Neural crest cell (in vitro differentiated cells): ENCODE results near the gene SLC35E2B. TPM values are rescaled to one million over a fixed set of nuclear protein-coding genes. Genes with fewer than 3 reads are reported as not detected.

Experiments
- DNase-seq: peaks from one replicate; pipeline ENCODE4 v3.0.0; 2021; ENCODE audit warnings: low read depth, mixed read lengths, low spot score
- H3K27ac Mint-ChIP-seq: one replicate; pipeline ENCODE4 v1.8.0; 2021; ENCODE audit warnings: mild to moderate bottlenecking, mixed read lengths; ENCODE audit not compliant: unreplicated experiment
- H3K27me3 Mint-ChIP-seq: 2 replicates; pipeline ENCODE4 v1.8.0; 2021; ENCODE audit warnings: low read depth, mild to moderate bottlenecking, mixed read lengths
- H3K36me3 Mint-ChIP-seq: 2 replicates; pipeline ENCODE4 v1.8.0; 2021; ENCODE audit warnings: low read depth, mild to moderate bottlenecking, mixed read lengths
- H3K4me1 Mint-ChIP-seq: 2 replicates; pipeline ENCODE4 v1.8.0; 2021; ENCODE audit warnings: mixed read lengths
- H3K4me3 Mint-ChIP-seq: one replicate; pipeline ENCODE4 v1.8.0; 2021; ENCODE audit warnings: mild to moderate bottlenecking, mixed read lengths
- H3K9me3 Mint-ChIP-seq: 2 replicates; pipeline ENCODE4 v1.8.0; 2021; ENCODE audit warnings: mixed read lengths
- total RNA-seq: library from RNA; stranded (reverse); gene quantifications from 2 replicates; pipeline ENCODE4 v1.2.1, GENCODE V29; 2021
- TF ChIP-seq, protein P1 (sequence below): fragments of 200-600 bp; sonication (generic); conservative IDR thresholded peaks from 2 replicates; pipeline ENCODE4 v1.5.0; 2021; ENCODE audit warnings: antibody characterized with exemption, mild to moderate bottlenecking

The SLC35E2B gene
- total RNA-seq, 1 donor from 2014 or later, result 99.0 TPM

DNA sequence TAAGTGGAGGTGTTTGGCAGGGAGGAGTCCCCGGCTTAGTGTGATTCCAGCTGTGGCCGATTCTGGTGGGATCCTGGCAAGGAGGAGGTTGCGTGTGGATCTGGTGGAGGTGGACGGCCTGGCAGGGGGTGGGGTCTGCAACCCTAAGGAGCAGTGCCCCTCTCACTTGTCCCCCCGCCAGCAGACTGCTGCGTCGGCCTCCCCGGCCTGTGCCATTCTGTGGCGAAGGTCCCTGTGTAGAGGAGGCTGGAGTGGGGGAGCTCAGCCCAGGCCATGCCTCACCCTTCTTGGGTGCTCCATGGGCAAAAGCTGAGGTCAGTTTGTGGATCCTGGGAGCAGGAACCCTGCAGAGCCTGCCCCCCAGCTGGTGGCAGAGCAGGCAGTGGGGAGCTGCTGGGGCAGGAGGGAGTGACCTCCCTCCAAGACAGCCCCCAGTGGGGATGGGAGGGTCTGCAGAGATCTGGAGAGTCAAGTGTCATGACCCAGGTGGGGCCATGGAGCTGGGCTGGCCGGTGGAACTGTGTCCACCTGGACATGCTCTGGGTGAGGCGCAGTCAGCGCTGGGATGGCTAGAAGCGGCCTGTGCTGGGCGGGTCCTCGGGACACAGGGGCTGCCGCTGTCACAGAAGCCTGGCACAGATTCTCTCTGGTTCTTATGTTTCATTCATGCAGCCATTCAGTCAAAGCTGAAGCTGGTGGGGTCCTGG, 72.0 kb downstream of the SLC35E2B start:
- no peak for DNase-seq
- Mint-ChIP-seq H3K4me3 (no peak overlapping the region), H3K36me3 (no peaks in the 10 kb centered on the region), H3K27me3 (no peaks in the 10 kb centered on the region), H3K4me1 (peaks cover 7% of the 10 kb centered on the region), H3K9me3 (no peaks in the 10 kb centered on the region), H3K27ac (no peak overlapping the region)
- TF ChIP-seq, protein P1, sequence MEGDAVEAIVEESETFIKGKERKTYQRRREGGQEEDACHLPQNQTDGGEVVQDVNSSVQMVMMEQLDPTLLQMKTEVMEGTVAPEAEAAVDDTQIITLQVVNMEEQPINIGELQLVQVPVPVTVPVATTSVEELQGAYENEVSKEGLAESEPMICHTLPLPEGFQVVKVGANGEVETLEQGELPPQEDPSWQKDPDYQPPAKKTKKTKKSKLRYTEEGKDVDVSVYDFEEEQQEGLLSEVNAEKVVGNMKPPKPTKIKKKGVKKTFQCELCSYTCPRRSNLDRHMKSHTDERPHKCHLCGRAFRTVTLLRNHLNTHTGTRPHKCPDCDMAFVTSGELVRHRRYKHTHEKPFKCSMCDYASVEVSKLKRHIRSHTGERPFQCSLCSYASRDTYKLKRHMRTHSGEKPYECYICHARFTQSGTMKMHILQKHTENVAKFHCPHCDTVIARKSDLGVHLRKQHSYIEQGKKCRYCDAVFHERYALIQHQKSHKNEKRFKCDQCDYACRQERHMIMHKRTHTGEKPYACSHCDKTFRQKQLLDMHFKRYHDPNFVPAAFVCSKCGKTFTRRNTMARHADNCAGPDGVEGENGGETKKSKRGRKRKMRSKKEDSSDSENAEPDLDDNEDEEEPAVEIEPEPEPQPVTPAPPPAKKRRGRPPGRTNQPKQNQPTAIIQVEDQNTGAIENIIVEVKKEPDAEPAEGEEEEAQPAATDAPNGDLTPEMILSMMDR, result no peak

DNA sequence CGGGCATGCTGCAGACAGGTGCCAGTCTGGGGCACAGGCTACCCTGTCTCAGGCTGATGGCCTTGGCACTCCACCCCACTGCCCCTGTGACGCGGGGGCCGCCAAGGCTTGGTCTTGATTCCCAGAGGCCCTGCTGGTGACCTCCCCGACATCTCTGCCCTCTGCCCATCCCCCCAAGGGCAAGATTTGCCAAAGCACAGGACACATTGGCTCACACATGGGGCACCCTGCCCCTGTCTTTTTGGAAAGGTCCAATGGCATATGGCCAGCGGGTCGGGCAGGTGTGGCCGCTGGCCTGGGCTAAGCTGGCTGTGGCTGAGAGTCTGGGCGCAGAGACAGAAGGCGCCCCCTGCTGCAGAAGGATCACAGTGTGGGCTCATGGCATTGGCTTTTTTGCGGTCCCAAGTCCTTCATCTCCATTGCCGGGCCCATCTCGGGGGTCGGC, 72.7 kb downstream of the SLC35E2B start:
- TF ChIP-seq, protein P1, result peak; percentile 35
- H3K27me3 Mint-ChIP-seq, result no peaks in the 10 kb centered on the region
- H3K4me3 Mint-ChIP-seq, result peak overlapping the region; percentile 76
- no peak overlapping the region for H3K27ac Mint-ChIP-seq
- H3K36me3 Mint-ChIP-seq, result no peaks in the 10 kb centered on the region
- no peaks in the 10 kb centered on the region for H3K9me3 Mint-ChIP-seq
- H3K4me1 Mint-ChIP-seq, result peaks cover 9% of the 10 kb centered on the region
- DNase-seq, result no peak

DNA sequence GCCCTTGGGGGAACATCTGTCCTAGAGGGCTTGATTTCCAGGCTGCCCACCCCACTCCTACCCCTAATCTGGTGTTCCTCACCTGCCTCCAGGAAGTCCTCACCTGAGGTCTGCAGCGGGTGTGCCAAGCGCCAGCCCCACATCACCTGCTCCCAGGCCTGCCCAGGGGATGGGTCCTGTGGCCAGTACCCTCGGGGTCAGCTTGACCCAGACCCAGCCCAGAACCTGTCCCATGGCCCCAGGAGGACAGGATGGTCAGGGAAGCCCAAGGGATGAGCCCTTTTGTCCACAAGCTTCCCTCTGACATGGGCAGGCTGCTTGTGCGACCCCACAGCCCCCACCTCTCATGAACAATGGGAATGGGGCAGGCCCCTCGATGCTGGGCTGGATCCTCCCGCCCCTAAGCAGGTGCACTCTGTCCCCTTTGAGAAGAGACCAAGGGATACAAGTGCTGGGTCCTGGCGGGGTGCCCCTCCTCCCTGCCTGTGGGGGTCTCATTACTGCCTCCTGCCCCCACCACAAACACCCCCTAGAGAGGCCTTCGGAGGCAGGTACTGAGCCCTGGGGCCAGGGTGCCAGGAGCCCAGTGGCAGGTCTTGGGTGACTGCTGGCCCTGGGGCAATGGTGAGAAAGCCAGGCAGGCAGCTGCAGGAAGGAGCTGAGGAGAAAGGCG, 74.1 kb downstream of the SLC35E2B start:
- H3K4me3 Mint-ChIP-seq, result peak overlapping the region; percentile 88
- H3K4me1 Mint-ChIP-seq, result peaks cover 23% of the 10 kb centered on the region
- H3K27me3 Mint-ChIP-seq, result no peaks in the 10 kb centered on the region
- no peak for DNase-seq
- H3K27ac Mint-ChIP-seq, result no peak overlapping the region
- TF ChIP-seq, protein P1, result no peak
- no peaks in the 10 kb centered on the region for H3K36me3 Mint-ChIP-seq
- no peaks in the 10 kb centered on the region for H3K9me3 Mint-ChIP-seq

DNA sequence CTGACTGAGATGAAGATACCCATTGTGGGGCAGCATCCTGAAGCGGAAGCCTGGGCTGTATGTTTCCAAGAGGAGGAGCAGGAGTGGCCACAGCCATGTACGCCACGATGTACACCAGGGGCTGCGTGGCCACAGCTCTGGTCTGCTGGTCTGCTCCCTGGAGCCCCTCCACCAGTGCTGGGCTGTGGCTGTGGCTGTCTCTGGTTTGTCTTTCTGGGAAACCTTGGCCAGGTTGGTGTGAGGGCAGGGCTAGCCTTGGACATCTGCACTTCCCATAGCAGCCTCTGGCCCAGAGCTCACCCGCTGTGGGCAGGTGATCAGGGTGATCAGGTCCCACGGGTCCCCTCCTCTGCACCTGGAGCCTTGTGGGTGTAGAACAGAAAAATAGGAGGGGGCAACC, 74.7 kb downstream of the SLC35E2B start:
- TF ChIP-seq, protein P1, result no peak

DNA sequence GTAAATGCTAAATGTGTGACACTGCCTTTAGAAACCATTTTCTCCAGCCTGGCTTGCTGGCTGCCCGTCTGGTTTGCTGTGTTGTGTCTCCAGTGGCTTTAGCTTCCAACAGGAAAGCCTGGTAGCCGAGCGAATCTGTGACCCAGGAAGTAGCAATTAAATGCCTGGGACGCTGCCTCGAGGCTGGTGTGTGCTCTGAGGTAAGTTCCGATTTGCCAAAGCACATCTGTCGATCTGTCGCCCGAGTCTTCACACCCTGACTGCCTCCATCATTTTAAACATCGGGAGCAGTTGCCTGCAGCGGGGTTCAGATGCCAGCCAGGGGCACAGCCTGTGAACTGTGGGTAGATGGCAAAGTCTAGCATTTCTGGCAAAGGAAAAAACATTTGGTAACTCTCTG, 75.1 kb downstream of the SLC35E2B start:
- DNase-seq, result no peak
- no peaks in the 10 kb centered on the region for H3K27me3 Mint-ChIP-seq
- H3K27ac Mint-ChIP-seq, result no peak overlapping the region
- H3K9me3 Mint-ChIP-seq, result no peaks in the 10 kb centered on the region
- H3K4me3 Mint-ChIP-seq, result peak overlapping the region; percentile 88
- TF ChIP-seq, protein P1, result no peak
- H3K36me3 Mint-ChIP-seq, result no peaks in the 10 kb centered on the region
- peaks cover 24% of the 10 kb centered on the region for H3K4me1 Mint-ChIP-seq

More for the DNA sequence above, 74.7 kb downstream of the SLC35E2B start:
- Mint-ChIP-seq H3K4me3 (peak overlapping the region; percentile 88), H3K27ac (peak overlapping the region; percentile 27), H3K9me3 (no peaks in the 10 kb centered on the region), H3K4me1 (peaks cover 24% of the 10 kb centered on the region), H3K36me3 (no peaks in the 10 kb centered on the region), H3K27me3 (no peaks in the 10 kb centered on the region)
- DNase-seq, result no peak
